ENCODE measurements around the gene SH3BP5. TPM values are rescaled to one million over a fixed set of nuclear protein-coding genes. Genes with fewer than 3 reads are reported as not detected.

The SH3BP5 gene
- total RNA-seq, 1 donor from 2014 or later = 80.5 TPM

DNA sequence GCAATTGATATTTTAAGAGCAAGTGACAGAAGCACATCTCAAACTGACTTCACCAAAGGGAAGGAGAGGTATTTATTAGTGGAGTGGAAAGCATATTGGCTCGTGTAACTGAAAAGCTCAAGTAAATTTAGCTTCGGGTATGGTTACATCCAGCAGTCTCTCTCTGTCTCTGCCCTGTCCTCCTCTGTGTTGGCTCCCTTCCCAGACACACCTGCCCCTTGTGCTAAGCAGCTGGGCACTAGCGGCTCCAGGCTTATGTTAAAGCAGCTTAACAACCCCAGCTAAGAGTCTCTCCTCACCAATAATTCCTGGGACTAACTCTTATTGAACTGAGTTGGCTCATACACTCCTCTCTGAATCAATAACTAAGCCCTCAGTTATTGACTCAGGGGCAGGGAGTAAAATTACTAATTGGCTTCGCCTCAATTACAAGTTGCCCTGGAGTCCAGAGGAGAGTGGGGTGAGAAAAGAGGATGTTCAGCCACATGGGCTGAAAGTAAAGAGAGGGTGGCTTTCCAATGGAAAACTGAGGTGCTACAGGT is 12.8 kb upstream of the SH3BP5 start:
- H3K27me3 Mint-ChIP-seq (ENCODE audit: low read depth) = no peaks in the 10 kb centered on the region
- peaks cover 11% of the 10 kb centered on the region for H3K4me1 Mint-ChIP-seq
- no peak for DNase-seq (ENCODE audit: low spot score in 2 of 2, unreplicated experiment in 2 of 2)
- H3K36me3 Mint-ChIP-seq = no peaks in the 10 kb centered on the region
- TF ChIP-seq, protein P1, sequence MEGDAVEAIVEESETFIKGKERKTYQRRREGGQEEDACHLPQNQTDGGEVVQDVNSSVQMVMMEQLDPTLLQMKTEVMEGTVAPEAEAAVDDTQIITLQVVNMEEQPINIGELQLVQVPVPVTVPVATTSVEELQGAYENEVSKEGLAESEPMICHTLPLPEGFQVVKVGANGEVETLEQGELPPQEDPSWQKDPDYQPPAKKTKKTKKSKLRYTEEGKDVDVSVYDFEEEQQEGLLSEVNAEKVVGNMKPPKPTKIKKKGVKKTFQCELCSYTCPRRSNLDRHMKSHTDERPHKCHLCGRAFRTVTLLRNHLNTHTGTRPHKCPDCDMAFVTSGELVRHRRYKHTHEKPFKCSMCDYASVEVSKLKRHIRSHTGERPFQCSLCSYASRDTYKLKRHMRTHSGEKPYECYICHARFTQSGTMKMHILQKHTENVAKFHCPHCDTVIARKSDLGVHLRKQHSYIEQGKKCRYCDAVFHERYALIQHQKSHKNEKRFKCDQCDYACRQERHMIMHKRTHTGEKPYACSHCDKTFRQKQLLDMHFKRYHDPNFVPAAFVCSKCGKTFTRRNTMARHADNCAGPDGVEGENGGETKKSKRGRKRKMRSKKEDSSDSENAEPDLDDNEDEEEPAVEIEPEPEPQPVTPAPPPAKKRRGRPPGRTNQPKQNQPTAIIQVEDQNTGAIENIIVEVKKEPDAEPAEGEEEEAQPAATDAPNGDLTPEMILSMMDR (IDR thresholded peaks at IDR 0.05; ENCODE audit: unreplicated experiment) = no peak
- peaks cover 11% of the 10 kb centered on the region for H3K9me3 Mint-ChIP-seq
- H3K27ac Mint-ChIP-seq = no peak overlapping the region
- H3K4me3 Mint-ChIP-seq = no peak overlapping the region

DNA sequence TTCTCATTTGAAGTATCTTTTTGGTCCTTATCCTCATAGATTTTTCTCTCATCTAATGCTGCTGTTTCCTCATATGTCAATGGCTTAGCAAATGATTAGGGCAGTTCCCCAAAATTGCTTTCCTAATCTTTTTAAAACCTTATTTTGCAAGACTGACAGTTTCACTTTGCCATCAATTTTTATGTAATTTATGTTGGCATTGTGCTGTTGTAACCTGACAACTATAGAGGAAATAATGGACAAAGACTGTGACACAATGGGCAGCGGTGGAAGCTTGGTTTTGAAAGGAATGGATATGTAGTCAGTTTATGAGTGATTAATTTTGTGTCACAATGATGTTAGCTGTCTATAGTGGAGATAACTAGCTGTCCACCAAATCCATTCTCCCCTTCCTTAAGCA is 10.6 kb upstream of the SH3BP5 start:
- no peaks in the 10 kb centered on the region for H3K36me3 Mint-ChIP-seq
- H3K4me3 Mint-ChIP-seq = no peak overlapping the region
- H3K9me3 Mint-ChIP-seq = peaks cover 4% of the 10 kb centered on the region
- peaks cover 12% of the 10 kb centered on the region for H3K4me1 Mint-ChIP-seq
- no peak overlapping the region for H3K27ac Mint-ChIP-seq
- no peaks in the 10 kb centered on the region for H3K27me3 Mint-ChIP-seq (ENCODE audit: low read depth)
- no peak for DNase-seq (ENCODE audit: low spot score in 2 of 2, unreplicated experiment in 2 of 2)
- TF ChIP-seq, protein P1 (IDR thresholded peaks at IDR 0.05; ENCODE audit: unreplicated experiment) = no peak

DNA sequence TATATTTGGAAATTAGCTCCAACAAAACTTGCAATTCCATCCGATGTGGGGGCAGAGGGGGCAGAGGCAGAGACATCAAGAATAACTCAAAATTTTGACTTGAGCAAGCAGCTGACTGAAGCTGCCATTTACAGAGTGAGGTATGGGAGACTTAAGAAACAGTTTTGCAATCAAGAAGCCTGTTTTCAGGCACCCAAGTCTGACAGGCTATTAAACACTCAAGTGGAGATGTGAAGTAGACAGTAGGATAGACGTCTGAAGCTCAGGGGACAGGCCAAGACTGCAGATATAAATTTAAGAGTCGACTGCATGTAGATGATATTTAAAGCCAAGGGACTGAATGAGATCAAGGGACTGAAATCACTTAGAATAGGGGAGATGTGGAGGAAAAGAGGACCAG is 9.9 kb upstream of the SH3BP5 start:
- H3K9me3 Mint-ChIP-seq = peaks cover 4% of the 10 kb centered on the region
- TF ChIP-seq, protein P1 (IDR thresholded peaks at IDR 0.05; ENCODE audit: unreplicated experiment) = no peak
- no peaks in the 10 kb centered on the region for H3K27me3 Mint-ChIP-seq (ENCODE audit: low read depth)
- no peaks in the 10 kb centered on the region for H3K36me3 Mint-ChIP-seq
- H3K4me3 Mint-ChIP-seq = no peak overlapping the region
- no peak for DNase-seq (ENCODE audit: low spot score in 2 of 2, unreplicated experiment in 2 of 2)
- H3K27ac Mint-ChIP-seq = no peak overlapping the region
- H3K4me1 Mint-ChIP-seq = peaks cover 7% of the 10 kb centered on the region

DNA sequence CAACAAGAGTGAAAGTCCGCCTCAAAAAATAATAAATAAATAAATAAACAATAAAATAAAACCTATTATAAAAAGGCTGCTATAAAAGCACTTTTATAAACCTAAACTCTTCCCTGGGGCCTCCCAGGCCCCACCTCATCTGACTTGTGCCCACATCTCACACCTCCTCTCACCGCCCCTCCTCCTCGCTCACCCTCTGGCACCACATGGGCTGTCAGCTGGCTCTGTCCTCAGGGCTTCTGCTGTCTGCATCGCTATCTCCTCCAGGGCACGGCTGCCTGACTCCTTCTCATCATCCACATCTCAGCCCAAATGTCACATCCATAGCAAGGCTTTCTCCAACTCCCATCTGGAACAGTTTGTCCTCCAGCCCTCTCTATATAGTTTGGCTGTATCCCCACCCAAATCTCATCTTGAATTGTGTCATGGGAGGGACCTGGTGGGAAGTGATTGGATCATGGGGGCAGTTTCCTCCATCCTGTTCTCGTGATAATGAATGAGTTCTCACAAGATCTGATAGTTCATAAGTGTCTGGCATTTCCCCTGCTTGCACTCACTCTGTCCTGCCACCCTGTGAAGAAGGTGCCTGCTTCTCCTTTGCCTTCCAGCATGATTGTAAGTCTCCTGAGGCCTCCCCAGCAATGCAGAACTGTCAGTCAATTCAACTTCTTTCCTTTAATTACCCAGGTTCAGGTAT is 8.8 kb upstream of the SH3BP5 start:
- peaks cover 7% of the 10 kb centered on the region for H3K4me1 Mint-ChIP-seq

DNA sequence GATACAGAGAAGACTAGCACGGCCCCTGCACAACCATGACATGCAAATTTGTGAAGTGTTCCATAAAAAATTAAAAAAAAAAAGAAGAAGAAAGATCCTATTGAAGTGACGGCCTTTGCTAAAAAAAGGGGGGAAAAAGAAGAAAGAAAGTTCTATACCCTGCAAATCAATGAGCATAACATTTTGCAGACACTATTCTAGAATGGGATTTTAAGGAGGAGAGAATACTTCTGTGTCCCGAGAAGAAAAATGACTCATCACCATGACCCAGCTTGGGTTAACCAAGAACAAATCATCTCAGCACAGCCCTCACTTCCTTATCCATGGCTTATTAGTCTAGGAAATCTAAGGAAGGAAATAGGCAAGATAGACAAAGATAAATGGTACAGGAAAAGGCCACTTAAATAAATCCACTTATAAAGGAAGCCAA is 7.4 kb upstream of the SH3BP5 start:
- no peaks in the 10 kb centered on the region for H3K36me3 Mint-ChIP-seq
- no peak for DNase-seq (ENCODE audit: low spot score in 2 of 2, unreplicated experiment in 2 of 2)
- no peak overlapping the region for H3K27ac Mint-ChIP-seq

More for the DNA sequence above, 8.8 kb upstream of the SH3BP5 start:
- Mint-ChIP-seq H3K9me3 (peaks cover 4% of the 10 kb centered on the region), H3K27ac (no peak overlapping the region), H3K27me3 (ENCODE audit: low read depth) (no peaks in the 10 kb centered on the region), H3K4me3 (no peak overlapping the region), H3K36me3 (no peaks in the 10 kb centered on the region)
- DNase-seq (ENCODE audit: low spot score in 2 of 2, unreplicated experiment in 2 of 2) = no peak
- TF ChIP-seq, protein P1 (IDR thresholded peaks at IDR 0.05; ENCODE audit: unreplicated experiment) = no peak

More for the DNA sequence above, 7.4 kb upstream of the SH3BP5 start:
- H3K4me3 Mint-ChIP-seq = no peak overlapping the region
- H3K4me1 Mint-ChIP-seq = peaks cover 7% of the 10 kb centered on the region
- peaks cover 4% of the 10 kb centered on the region for H3K9me3 Mint-ChIP-seq
- TF ChIP-seq, protein P1 (IDR thresholded peaks at IDR 0.05; ENCODE audit: unreplicated experiment) = no peak
- no peaks in the 10 kb centered on the region for H3K27me3 Mint-ChIP-seq (ENCODE audit: low read depth)

Measured in mesothelial cell of epicardium (in vitro differentiated cells).